Endothelial cell of umbilical vein (primary cell): ENCODE measurements around the gene TOPAZ1. TPM values are rescaled to one million over a fixed set of nuclear protein-coding genes. Genes with fewer than 3 reads are reported as not detected.

Experiments
- BruUV-seq: library from RNA; stranded (reverse); fragments of 400-500 nt; replicated peaks from 2 replicates; lab custom pipeline; 2021; lab: Mats Ljungman, UMichigan
- CTCF ChIA-PET: fragments of 300-600, 350-600 bp; sonication (Branson Sonifier 250); formaldehyde crosslinking; loops from one replicate; lab custom pipeline; 2021; ENCODE audit warnings: antibody characterized with exemption, inconsistent platforms; lab: Charles Lee
- POLR2A ChIA-PET: fragments of 300-600, 350-600 bp; sonication (Branson Sonifier 250); formaldehyde crosslinking; loops from one replicate; lab custom pipeline; 2021; ENCODE audit warnings: antibody characterized with exemption, inconsistent platforms; lab: Charles Lee
- DNase-seq: peaks from one replicate; pipeline ENCODE4 v3.0.0-alpha.2; 2011; ENCODE audit warnings: low read depth, low spot score
- FAIRE-seq: peaks from 2 replicates; lab custom pipeline; 2011; peaks lifted over from hg19 to GRCh38; lab: Jason Lieb, UNC
- H2AFZ ChIP-seq: 2 replicates; pipeline ENCODE4 v1.6.0; 2012; ENCODE audit warnings: low read depth, low read length, control low read depth, inconsistent platforms
- H3K27ac ChIP-seq: 2 replicates; pipeline ENCODE4 v1.5.1; 2011; ENCODE audit warnings: low read depth, mild to moderate bottlenecking, control low read depth, low read length, moderate library complexity; ENCODE audit not compliant: insufficient read depth
- H3K27me3 ChIP-seq, 2 experiments: 2 replicates each; pipeline versions ENCODE4 v1.6.0 to v1.6.1; 2011; ENCODE audit warnings: low read length in 2 of 2, mixed read lengths in 1 of 2; ENCODE audit not compliant: control insufficient read depth in 2 of 2, insufficient read depth in 2 of 2
- H3K36me3 ChIP-seq, 2 experiments: 2 replicates in 1 of 2; 3 replicates in 1 of 2; pipeline ENCODE4 v1.5.1; 2011; ENCODE audit warnings: low read length in 2 of 2, mild to moderate bottlenecking in 1 of 2, moderate library complexity in 1 of 2; ENCODE audit not compliant: control insufficient read depth in 2 of 2, insufficient read depth in 2 of 2; ENCODE audit errors: extremely low read depth in 1 of 2
- H3K4me1 ChIP-seq: 3 replicates; pipeline ENCODE4 v1.5.1; 2011; ENCODE audit warnings: mild to moderate bottlenecking, low read length; ENCODE audit not compliant: control insufficient read depth, insufficient read depth; ENCODE audit errors: extremely low read depth
- H3K4me2 ChIP-seq: 2 replicates; pipeline ENCODE4 v1.6.1; 2011; ENCODE audit warnings: low read length, control low read depth, mixed read lengths; ENCODE audit not compliant: insufficient read depth
- H3K4me3 ChIP-seq, 3 experiments: fragments of 200-600 bp in 1 of 3; sonication (generic), shearing (Covaris generic) in 1 of 3; replicated peaks in 1 of 3; 2 replicates each; pipeline ENCODE4 v1.5.1; 2011 to 2016; ENCODE audit warnings: control low read depth in 3 of 3, low read length in 3 of 3, mild to moderate bottlenecking in 2 of 3, inconsistent platforms in 1 of 3, low read depth in 1 of 3, moderate library complexity in 1 of 3; ENCODE audit not compliant: insufficient read depth in 1 of 3
- H3K79me2 ChIP-seq: 2 replicates; pipeline ENCODE4 v1.6.0; 2012; ENCODE audit warnings: low read length, inconsistent platforms; ENCODE audit not compliant: control insufficient read depth, insufficient read depth
- H3K9ac ChIP-seq: replicated peaks from 2 replicates; pipeline ENCODE3; 2011; ENCODE audit warnings: low read length, control low read depth; ENCODE audit not compliant: insufficient read depth; ENCODE audit errors: extremely low read depth
- H3K9me1 ChIP-seq: replicated peaks from 3 replicates; pipeline ENCODE4 v1.6.0; 2011; ENCODE audit warnings: mild to moderate bottlenecking, low read length; ENCODE audit not compliant: control insufficient read depth, insufficient read depth; ENCODE audit errors: extremely low read depth
- H3K9me3 ChIP-seq: replicated peaks from 2 replicates; pipeline ENCODE4 v1.5.1; 2012; ENCODE audit warnings: low read length, inconsistent platforms; ENCODE audit not compliant: control insufficient read depth, insufficient read depth
- H4K20me1 ChIP-seq: replicated peaks from 2 replicates; pipeline ENCODE3; 2011; ENCODE audit warnings: mild to moderate bottlenecking, low read length; ENCODE audit not compliant: control insufficient read depth, insufficient read depth; ENCODE audit errors: extremely low read depth
- CTCF ChIP-seq, 2 donors: IDR thresholded peaks; 1 replicate in 1 of 2; 2 replicates in 1 of 2; pipeline ENCODE4 v1.5.1; 2011; ENCODE audit warnings: low read length in 2 of 2, mild to moderate bottlenecking in 2 of 2, moderate library complexity in 2 of 2, control low read depth in 1 of 2, inconsistent platforms in 1 of 2, low read depth in 1 of 2; ENCODE audit not compliant: insufficient read depth in 1 of 2; ENCODE audit errors: extremely low read depth in 1 of 2
- EZH2 ChIP-seq: IDR thresholded peaks from 2 replicates; pipeline ENCODE4 v1.6.1; 2012; ENCODE audit warnings: borderline replicate concordance, low read depth, mild to moderate bottlenecking, moderate library complexity, low read length, inconsistent platforms; ENCODE audit not compliant: severe bottlenecking
- FOS ChIP-seq: IDR thresholded peaks from 2 replicates; pipeline ENCODE4 v1.6.1; 2011; ENCODE audit warnings: mild to moderate bottlenecking, low read length, moderate library complexity, borderline replicate concordance; ENCODE audit not compliant: insufficient read depth
- GATA2 ChIP-seq: IDR thresholded peaks from 2 replicates; pipeline ENCODE4 v1.7.0; 2011; ENCODE audit warnings: low read depth, mild to moderate bottlenecking, moderate library complexity, mixed read lengths, low read length; ENCODE audit not compliant: insufficient read length, insufficient read depth
- JUN ChIP-seq: IDR thresholded peaks from 2 replicates; pipeline ENCODE4 v1.6.1; 2011; ENCODE audit warnings: borderline replicate concordance, low read depth; ENCODE audit not compliant: insufficient read length, insufficient read depth
- MAX ChIP-seq: IDR thresholded peaks from 2 replicates; pipeline ENCODE4 v1.6.1; 2011; ENCODE audit not compliant: insufficient read depth, insufficient read length
- MYC ChIP-seq: IDR thresholded peaks from one replicate; pipeline ENCODE4 v1.6.1; 2011; ENCODE audit warnings: mild to moderate bottlenecking, low read depth, low read length
- POLR2A ChIP-seq: IDR thresholded peaks from 2 replicates; pipeline ENCODE4 v1.6.1; 2012; ENCODE audit warnings: low read depth, mild to moderate bottlenecking, control low read depth, low read length
- POLR2AphosphoS5 ChIP-seq: IDR thresholded peaks from 2 replicates; pipeline ENCODE4 v1.6.1; 2012; ENCODE audit warnings: low read depth, mild to moderate bottlenecking, control low read depth, low read length, moderate library complexity; ENCODE audit not compliant: insufficient read depth
- dilution Hi-C: fragments of 300-500 bp; cut with MboI; formaldehyde crosslinking; loops from one replicate; pipeline ENCODE4 v1.15.0; 2019; ENCODE audit warnings: low sequenced_read_pairs; ENCODE audit not compliant: extremely low pct_ligation_motif_present
- intact Hi-C: fragments of 100-400 bp; cut with micrococcal nuclease; formaldehyde crosslinking; loops from one replicate; pipeline ENCODE4 v1.10.0; 2022
- polyA plus RNA-seq, 4 experiments: library from polyadenylated mRNA; depleted of rRNA in 3 of 4; stranded (reverse) in 3 of 4; unstranded in 1 of 4; fragments of >200 nt; gene quantifications; 2 replicates each; pipeline versions ENCODE4 v1.2.1 to v1.2.3, GENCODE V29; 2011 to 2012; ENCODE audit warnings: missing spikeins in 1 of 4
- total RNA-seq: library from RNA; stranded (reverse); gene quantifications from 2 replicates; pipeline ENCODE4 v1.2.3, GENCODE V29; 2021

The TOPAZ1 gene
- total and polyA plus RNA-seq, 2 donors (not counting 3 experiments of a cell fraction or from before 2014, with no cell fraction given): not detected

- Histone ChIP-seq H3K9me1 (no peaks in the 10 kb centered on the region), H3K36me3 (no peaks in the 10 kb centered on the region), H3K4me1 (no peaks in the 10 kb centered on the region), H3K27me3 (no peaks in the 10 kb centered on the region), H3K4me3 (no peak overlapping the region), H4K20me1 (no peaks in the 10 kb centered on the region), H3K9me3 (no peaks in the 10 kb centered on the region), H3K4me2 (no peak overlapping the region), H3K79me2 (no peaks in the 10 kb centered on the region), H3K27ac (no peak overlapping the region), H2AFZ (no peak overlapping the region), H3K9ac (no peak overlapping the region)
- dilution Hi-C loops: no loop called here
- BruUV-seq: no TSS peak
- TF ChIP-seq POLR2AphosphoS5 (no peak), MYC (no peak), FOS (no peak), CTCF (IDR thresholded peaks at IDR 0.05; ENCODE audit: extremely low read depth in 1 of 2, insufficient read depth in 1 of 2, low read depth in 1 of 2, low read length in 2 of 2) (no peak), EZH2 (no peak), JUN (no peak), POLR2A (no peak), GATA2 (no peak), MAX (no peak)
- FAIRE-seq: no peak
- POLR2A ChIA-PET: no interaction called here
- no peak for DNase-seq
- CTCF ChIA-PET: no interaction called here
- intact Hi-C loops: no loop called here
Observed at GRCh38 chr3:44272191-44272590, 30.5 kb downstream of the TOPAZ1 start.
